NCI-H345 treated with DMSO at 0.1 percent for 48 hours (cell line): Measurements from ENCODE around the gene TAF4.
"Not testable (repeated sequence)": the region's sequence is repeated elsewhere in the genome, so short reads cannot be mapped to it uniquely, and the experiment has no call there.

Experiments used
- DNase-seq: peaks from one replicate; lab custom pipeline; 2025; ENCODE audit not compliant: unreplicated experiment; lab: John Stamatoyannopoulos, UW

The TAF4 gene, protein sequence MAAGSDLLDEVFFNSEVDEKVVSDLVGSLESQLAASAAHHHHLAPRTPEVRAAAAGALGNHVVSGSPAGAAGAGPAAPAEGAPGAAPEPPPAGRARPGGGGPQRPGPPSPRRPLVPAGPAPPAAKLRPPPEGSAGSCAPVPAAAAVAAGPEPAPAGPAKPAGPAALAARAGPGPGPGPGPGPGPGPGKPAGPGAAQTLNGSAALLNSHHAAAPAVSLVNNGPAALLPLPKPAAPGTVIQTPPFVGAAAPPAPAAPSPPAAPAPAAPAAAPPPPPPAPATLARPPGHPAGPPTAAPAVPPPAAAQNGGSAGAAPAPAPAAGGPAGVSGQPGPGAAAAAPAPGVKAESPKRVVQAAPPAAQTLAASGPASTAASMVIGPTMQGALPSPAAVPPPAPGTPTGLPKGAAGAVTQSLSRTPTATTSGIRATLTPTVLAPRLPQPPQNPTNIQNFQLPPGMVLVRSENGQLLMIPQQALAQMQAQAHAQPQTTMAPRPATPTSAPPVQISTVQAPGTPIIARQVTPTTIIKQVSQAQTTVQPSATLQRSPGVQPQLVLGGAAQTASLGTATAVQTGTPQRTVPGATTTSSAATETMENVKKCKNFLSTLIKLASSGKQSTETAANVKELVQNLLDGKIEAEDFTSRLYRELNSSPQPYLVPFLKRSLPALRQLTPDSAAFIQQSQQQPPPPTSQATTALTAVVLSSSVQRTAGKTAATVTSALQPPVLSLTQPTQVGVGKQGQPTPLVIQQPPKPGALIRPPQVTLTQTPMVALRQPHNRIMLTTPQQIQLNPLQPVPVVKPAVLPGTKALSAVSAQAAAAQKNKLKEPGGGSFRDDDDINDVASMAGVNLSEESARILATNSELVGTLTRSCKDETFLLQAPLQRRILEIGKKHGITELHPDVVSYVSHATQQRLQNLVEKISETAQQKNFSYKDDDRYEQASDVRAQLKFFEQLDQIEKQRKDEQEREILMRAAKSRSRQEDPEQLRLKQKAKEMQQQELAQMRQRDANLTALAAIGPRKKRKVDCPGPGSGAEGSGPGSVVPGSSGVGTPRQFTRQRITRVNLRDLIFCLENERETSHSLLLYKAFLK

DNA sequence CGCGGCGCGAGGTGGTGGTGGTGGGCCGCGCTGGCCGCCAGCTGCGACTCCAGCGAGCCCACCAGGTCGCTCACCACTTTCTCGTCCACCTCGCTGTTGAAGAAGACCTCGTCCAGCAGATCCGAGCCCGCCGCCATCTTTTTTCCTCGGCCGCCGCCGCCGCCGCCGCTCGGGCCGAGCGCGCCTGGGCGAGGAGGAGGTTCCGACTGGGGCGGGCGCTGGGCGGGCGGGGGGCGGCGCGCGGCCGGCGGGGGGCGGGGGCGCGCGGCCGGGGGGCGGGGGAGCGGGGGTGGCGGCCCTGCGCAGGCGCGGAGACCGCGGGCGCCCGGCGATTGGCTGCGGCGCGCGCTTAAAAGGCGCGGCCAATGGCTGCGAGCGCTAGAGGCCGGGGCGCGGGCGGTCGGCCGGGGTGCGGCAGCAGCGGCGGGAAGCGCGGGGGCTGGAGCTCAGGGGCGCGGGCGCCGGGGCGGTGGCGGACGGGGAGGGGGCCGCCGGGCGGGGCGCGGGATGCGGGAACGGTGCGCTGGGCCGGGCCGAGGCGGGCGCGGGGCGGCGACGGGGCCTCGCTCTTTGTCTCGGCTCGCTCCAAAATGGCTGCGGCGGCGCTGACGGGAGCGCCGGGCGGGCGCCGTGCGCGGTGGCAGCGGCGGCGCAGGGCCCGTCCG, at the start of gene TAF4:
Gene TAF4, minus strand, starts transcription at position 208 of the 665 bp plus-strand sequence. Its CDS starts 71 bp downstream, at position 137.
- DNase-seq, result peak; percentile 64

DNA sequence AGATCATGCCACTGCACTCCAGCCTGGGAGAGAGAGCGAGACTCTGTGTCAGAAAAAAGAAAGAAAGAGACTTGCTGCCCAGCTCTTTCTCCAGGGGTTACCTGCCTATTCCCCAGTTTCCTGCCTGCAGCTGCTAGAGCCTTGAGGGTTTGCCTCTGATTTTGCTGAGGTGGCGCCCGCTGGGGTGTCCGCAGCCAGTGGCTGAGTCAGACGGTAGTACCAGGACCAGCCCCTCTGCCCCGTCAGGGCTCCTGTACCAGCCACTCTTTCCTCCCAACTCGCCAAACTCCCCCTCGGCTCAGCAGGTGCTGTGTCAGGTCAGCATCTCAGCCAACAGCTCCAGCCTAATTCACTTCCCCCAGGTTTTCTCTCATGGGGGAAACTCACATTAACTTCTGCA, 49.2 kb upstream of the TAF4 start:
- DNase-seq, result no peak

DNA sequence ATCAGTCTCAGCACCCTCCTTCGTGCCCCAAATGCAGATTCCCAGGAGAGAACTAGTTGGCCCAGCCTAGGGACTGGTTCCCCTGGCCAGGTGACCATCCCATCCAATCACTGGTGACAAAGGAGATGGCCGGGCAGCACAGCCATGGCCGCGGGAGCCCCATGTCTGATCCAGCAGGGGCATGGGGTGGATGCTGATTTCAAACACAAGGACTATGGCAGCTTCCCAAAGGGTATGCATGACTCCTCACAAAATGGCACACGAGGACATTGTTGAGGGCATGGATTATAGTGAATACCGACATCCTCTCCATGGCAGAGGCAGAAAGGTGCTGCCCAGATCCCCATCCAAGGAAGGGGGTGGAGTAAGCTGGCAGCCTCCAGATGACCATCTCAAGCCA, 46.7 kb upstream of the TAF4 start:
- DNase-seq, result no peak

DNA sequence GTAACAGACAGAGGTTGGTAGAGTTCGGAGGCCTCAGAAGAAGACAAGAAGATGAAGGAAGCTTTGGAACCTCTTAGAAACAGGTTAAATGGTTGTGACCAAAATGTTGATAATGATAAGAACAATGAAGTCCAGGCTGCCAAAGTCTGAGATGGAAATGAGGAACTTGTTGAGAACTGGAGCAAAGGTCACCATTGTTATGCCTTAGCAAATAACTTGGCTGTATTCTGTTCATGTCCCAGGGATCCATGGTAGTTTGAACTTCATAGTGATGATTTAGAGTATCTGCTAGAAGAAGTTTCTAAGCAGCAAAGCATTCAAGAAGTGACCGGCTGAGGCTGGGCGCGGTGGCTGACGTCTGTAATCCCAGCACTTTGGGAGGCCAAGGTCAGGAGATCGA, 45.5 kb upstream of the TAF4 start:
- no peak for DNase-seq

DNA sequence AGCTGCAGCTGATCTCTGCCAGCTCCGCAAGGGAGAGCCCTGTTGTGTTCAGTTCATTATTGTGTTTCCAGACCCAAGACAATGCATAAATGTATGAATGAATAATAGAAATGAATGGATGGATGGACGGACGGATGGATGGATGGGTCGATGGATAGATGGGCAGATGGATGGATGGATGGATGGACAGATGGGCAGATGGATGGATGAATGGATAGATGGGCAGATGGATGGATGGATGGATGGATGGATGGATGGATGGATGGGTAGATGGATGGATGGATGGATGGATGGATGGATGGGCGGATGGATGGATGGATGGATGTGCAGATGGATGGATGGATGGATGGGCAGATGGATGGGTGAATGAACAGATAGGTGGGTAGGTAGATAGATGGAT, 39.9 kb upstream of the TAF4 start:
- DNase-seq, result no peak

DNA sequence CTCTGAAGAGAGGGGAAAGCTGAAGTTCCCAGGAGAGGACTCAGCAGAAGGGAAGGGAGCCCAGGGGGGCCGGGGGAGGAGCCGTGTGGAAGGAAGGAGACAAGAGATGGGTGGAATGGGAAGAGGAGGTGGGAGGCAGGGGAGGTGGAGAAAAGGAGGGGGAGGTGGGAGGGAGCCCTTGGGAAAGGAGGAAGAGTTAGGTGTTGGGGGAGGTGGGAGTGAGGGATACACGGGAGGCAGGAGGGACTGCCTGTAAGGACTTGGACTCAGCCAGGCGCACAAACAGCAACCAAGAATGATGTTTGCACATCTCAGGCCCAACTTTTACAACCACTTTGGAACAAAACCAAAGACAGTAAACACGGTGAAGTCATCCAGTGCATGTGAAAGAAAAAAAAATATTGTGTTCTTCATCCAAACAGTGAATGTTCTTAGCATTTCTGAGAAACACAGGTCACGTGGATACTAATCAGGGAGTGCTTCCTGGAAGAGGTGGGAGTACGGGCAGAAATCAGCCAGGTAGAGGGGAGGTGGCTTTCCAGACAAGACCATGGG, 39.2 kb upstream of the TAF4 start:
- DNase-seq, result no peak

DNA sequence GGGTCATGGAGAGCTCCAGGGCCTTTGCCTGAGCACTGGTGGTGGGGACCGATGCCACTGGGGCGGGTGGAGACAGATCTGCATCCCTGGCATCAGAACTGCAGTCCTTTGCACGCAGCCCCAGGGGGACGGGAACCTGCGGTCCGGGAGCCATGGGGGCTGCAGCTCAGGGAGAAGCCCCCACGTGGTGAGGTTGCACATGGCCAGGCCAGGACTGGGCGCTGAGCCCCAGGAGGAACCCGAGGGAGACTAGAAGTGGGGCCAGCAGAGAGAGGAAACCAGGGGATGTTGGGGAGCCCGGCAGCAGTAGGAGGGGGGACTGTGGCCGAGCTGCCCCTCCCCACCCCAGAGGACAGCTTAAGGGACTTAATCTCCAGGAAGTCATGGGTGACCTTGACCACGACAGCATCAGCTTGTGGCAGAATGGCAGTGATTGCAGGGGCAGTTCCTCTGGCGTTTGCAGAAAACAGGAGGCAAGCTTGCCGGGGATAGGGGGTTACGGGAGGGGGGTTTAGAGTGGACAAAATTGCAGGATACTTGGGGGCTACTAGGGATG, 38.6 kb upstream of the TAF4 start:
- no peak for DNase-seq

DNA sequence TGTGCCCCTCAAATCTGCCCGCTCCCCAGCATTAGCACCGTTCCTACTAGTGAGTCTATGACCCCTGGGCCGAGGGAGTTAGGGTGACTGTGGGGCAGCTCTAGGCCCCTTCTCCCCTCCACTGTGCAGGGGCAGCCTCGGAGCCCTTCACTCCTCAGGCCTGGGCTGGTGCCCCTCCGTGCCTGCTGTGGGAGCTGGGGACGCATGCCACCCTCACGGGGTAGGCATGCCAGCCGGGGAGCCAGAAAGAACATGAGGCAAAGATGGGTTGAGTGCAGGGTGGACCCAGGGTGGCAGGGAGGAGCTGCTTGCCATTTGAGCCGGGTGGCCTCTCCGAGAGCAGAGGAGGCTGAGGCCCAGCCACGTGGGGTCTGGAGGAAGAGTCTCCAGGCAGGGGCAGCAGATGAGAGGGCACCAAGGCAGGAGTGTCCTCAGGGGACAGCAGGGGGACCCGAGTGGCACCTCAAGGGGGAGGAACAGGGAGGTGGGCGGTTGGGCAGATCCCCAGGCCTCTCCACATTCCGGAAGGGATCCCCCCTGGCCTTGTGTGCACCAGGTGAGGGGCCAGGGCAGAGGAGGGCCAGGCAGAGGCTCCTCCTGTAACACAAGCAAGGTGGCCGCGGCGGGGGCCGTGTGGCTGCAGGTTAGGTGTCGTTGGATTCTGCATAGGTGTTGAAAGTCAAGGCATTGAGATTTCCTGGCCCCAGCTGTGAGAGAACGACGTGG, 38.0 kb upstream of the TAF4 start:
- DNase-seq, result no peak

DNA sequence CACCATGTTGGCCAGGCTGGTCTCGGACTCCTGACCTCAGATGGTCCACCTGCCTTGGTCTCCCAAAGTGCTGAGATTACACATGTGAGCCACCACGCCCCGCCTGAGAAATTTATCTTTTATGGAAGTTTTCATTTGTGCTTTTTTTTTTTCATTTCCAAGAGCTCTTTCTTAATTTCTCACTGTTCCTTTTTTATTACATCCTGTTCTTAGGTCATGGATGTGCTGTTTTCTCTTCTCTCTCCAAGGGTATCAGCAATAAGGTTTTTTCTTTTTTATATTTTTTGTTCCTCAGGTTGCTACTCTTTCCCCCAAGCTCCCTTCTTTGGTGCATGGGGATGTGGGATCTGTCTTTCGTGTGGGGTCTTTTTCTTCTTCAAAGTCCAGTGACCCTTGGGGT, 35.4 kb upstream of the TAF4 start:
- DNase-seq, result no peak

DNA sequence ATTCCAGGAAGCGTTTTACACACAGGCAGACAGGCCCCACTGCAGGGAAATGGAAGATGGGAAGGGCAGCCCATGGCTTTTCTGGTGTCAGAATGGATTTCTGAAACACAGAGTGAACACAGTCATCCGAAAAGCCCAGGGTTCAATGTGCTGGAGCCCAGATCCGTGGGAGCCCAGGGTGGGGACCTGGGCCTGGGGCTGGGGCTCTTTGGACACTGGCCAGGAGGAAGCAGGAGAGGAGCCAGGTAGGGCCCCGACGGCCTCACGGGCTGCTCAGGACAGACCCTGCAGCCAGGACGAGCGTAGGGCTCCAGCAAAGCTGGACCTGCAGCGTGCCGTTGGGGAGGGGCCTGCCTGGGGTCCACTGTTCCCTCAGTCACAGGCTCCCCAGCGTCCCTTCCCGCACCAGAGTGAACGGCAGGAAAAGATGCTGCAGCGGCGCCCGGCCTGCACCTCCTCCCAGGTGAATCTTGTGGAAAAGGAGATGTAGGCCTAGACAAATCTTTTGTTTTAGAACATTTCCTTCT, 32.3 kb upstream of the TAF4 start:
- no peak for DNase-seq

DNA sequence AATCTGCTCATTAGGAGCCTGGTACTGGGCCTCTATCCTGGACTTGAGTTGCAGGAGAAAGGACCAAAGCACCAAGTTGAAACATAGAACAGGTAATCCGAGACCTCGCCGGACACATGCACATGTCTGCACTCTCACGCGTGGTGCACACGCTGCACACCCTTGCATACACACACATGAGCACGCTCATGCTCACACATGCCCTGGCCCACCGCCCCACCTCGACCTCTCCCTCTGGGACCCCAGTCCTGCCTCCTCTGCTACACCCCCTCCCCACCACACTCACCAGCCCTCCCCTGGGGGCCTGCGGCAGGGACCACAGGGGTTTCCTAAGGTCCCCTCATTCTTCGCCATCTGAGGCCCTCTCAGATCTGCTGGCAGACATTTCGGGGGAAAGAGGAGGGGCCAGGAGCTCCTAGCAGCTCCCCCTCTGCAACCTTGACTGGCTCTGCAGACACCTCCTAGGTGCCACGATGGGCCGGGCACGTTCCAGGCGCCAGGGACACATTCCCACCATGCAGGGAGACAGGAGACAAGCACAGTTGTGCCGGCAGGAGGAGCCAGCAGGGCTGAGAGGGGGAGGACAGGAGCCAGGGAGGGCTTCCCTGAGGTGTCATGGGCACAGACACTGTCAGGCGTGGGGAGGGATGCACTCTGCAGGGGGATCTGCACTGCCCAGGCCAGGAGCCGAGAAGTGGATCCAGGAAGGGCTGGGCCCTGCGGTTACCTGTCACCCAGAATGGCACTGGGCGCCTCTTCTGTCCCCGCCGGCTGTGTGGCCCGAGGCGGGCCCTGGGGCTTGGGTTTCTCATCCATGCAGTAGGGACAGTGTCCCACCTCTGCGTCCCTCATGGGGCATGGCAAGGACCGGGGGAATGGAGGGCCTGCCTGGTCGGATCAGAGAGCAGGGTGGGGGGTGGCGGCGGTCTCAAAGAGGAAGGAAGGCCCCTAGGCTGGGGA, 31.0 kb upstream of the TAF4 start:
- no peak for DNase-seq

DNA sequence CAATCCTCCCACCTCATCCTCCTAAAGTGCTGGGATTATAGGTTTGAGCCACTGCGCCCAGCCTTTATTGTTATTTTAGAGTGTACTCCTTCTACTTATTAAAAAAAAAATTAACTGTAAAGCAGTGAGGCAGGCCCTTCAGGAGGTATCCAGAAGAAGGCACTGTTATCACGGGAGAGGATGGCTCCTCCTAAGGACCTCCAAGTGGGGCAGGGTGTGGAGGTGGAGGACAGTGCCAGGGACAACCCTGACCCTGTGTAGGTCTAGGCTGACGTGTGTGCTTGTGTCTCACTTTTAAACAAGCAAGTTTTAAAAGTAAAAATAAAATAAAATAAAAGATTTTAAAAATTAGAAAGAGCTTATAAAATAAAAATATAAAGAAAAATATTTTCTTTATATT, 23.7 kb upstream of the TAF4 start:
- DNase-seq, result no peak

DNA sequence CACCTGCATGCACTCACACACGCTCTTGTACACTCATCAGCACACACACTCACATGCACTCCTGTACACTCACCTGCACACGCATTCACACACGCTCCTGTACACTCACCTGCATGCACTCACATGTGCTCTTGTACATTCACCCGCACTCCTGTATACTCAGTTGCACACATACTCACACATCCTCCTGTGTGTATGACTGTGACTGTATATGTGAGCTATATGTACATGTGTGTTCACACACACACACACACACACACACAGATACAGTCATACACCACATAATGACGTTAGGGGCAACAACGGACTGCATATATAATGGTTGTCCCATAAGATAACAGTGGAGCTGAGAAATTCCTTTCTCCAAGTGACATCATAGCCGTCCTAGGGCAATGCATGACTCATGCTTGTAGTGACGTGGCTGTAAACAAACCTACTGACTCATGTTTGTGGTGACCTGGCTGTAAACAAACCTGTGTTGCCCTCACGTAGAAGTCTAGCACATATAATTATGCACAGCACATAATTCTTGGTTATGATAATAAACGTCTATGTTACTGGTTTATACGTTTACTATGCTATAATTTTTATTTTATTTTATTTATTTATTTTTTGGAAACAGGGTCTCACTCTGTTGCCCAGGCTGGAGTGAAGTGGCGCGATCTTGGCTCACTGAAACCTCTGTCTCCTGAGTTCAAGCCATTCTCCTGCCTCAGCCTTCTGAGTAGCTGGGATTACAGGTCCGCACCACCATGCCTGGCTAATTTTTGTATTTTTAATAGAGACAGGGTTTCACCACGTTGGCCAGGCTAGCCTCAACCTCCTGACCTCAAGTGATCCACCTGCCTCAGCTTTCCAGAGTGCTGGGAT, 22.8 kb upstream of the TAF4 start:
- DNase-seq, result no peak

DNA sequence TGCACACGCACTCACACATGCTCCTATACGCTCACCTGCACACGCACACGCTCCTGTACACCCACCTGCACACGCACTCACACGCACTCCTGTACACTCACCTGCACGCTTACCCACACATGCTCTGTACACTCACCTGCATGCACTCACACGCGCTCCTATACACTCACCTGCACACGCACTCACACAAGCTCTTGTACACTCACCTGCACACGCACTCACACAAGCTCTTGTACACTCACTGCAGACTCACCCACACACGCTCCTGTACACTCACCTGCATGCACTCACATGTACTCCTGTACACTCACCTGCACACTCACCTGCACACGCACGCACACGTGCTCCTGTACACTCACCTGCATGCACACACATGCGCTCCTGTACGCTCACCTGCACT, 22.0 kb upstream of the TAF4 start:
- DNase-seq, result no peak

DNA sequence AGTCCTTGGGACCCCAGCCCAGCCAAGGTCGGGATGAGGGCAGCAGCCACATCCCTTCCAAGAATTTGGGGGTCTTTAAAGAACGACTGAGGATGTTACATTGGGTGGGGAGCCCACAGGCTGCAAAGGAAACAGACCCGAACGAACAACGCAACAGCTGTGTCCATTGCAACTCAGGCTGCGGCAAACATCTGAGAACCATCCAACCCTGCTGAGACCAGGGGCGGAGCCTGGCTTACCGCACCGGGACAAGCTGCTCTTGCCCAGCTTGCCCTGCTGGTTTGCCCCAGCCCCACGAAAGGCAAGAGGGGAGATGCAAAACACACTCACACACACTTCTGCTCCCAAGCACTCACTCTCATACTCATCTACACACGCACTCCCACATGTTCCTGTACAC, 21.5 kb upstream of the TAF4 start:
- no peak for DNase-seq

DNA sequence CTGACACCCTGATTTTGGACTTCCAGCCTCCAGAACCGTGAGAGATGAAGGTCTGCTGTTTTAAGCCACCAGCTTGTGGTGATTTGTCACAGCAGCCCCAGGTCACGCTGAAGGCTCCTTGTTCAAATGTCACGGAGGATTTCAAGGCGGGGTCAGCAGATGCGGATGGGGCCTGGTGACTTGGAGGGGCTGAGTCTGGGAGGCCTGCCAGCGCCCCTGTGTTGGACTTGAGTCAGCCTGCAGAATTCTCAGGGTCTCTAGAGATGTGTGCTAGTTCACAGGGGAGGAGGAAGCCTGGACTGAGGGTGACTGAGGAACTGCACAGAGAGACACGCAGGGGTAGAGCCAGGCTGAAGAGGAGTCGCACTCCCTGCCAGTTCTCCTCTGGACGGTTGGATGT, 19.5 kb upstream of the TAF4 start:
- no peak for DNase-seq

DNA sequence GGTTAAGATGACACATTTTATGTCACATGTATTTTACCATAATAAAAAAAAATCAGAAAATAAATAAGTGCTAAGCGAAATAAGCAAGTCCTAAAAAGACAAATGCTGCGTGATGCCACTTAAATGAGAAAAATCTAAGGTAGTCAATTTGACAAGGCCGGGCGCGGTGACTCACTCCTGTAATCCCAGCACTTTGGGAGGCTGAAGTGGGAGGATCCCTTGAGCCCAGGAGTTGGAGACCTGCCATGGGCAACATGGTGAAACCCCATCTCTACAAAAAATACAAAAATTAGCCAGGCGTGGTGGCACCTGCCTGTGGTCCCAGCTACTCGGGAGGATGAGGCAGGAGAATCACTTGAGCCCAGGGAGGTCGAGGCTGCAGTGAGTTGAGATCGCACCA, 18.5 kb upstream of the TAF4 start:
- not testable (repeated sequence) for DNase-seq

DNA sequence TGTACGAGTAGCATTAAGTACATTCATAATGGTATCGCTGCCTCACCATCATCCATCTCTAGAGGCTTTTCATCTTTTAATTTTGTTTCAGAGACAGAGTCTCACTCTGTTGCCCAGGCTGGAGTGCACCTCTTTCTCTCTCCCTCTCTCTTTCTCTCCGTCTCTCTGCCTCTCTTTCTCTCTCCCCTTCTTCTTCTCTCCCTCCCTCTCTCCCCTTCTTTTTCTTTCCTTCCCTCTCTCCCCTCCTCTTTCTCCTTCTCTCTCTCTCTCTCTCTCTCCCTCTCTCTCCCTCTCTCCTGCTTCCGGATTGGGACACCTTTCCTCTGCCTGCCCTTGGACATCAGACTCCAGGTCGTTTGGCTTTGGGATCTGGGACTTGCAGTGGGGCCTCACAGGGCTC, 17.6 kb upstream of the TAF4 start:
- DNase-seq, result no peak
